GM10248 (cell line): Measurements from ENCODE around the gene CXCL8.
"Not testable (repeated sequence)": the region's sequence is repeated elsewhere in the genome, so short reads cannot be mapped to it uniquely, and the experiment has no call there.

ENCODE experiments used
- CTCF ChIA-PET: fragments of 300-600 bp; sonication (Branson Sonifier 250); formaldehyde crosslinking; extraction: SDS; loops from one replicate; lab custom pipeline; 2021; ENCODE audit warnings: antibody characterized with exemption; lab: Yijun Ruan, JAX
- POLR2A ChIA-PET: fragments of 350-650 bp; sonication (Branson Sonifier 250); formaldehyde crosslinking; extraction: SDS; loops from one replicate; lab custom pipeline; 2020; ENCODE audit warnings: antibody characterized with exemption; lab: Yijun Ruan, JAX
- DNase-seq: peaks from one replicate; pipeline ENCODE4 v3.0.0; 2012; ENCODE audit errors: extremely low spot score
- TF ChIP-seq, protein P1 (sequence below): IDR thresholded peaks from 2 replicates; pipeline ENCODE4 v1.5.1; 2012; ENCODE audit warnings: mild to moderate bottlenecking, low read depth; ENCODE audit errors: extremely low read depth, missing control alignments, control extremely low read depth

Gene CXCL8

GRCh38 chr4:73770917-73771316, 30.5 kb downstream of the CXCL8 start:
- TF ChIP-seq, protein P1, sequence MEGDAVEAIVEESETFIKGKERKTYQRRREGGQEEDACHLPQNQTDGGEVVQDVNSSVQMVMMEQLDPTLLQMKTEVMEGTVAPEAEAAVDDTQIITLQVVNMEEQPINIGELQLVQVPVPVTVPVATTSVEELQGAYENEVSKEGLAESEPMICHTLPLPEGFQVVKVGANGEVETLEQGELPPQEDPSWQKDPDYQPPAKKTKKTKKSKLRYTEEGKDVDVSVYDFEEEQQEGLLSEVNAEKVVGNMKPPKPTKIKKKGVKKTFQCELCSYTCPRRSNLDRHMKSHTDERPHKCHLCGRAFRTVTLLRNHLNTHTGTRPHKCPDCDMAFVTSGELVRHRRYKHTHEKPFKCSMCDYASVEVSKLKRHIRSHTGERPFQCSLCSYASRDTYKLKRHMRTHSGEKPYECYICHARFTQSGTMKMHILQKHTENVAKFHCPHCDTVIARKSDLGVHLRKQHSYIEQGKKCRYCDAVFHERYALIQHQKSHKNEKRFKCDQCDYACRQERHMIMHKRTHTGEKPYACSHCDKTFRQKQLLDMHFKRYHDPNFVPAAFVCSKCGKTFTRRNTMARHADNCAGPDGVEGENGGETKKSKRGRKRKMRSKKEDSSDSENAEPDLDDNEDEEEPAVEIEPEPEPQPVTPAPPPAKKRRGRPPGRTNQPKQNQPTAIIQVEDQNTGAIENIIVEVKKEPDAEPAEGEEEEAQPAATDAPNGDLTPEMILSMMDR = no peak
- ChIA-PET CTCF (interaction anchor here (1.1 to 1.2 kb wide), 2 partner anchors 11 to 97 kb away, joined by 3 to 4 read pairs; no protein-coding TSS in a partner anchor), POLR2A (no interaction called here)
- DNase-seq = no peak

GRCh38 chr4:73772363-73772762, 32.0 kb downstream of the CXCL8 start:
- TF ChIP-seq, protein P1 = no peak
- POLR2A ChIA-PET = no interaction called here
- CTCF ChIA-PET = no interaction called here

GRCh38 chr4:73774406-73774805, 34.0 kb downstream of the CXCL8 start:
- CTCF ChIA-PET, POLR2A ChIA-PET: not testable (repeated sequence)

More at GRCh38 chr4:73772363-73772762, 32.0 kb downstream of the CXCL8 start:
- DNase-seq = no peak

GRCh38 chr4:73776321-73776729, 36.0 kb downstream of the CXCL8 start:
- ChIA-PET CTCF (no interaction called here), POLR2A (no interaction called here)
- TF ChIP-seq, protein P1 = no peak
- DNase-seq = no peak

More at GRCh38 chr4:73774406-73774805, 34.0 kb downstream of the CXCL8 start:
- DNase-seq = not testable (repeated sequence)

GRCh38 chr4:73777612-73778011, 37.2 kb downstream of the CXCL8 start:
- CTCF ChIA-PET = no interaction called here
- TF ChIP-seq, protein P1 = no peak

GRCh38 chr4:73780243-73780642, 39.9 kb downstream of the CXCL8 start:
- no peak for DNase-seq
- TF ChIP-seq, protein P1 = no peak
- ChIA-PET POLR2A (no interaction called here), CTCF (no interaction called here)

More at GRCh38 chr4:73777612-73778011, 37.2 kb downstream of the CXCL8 start:
- POLR2A ChIA-PET = no interaction called here
- DNase-seq = no peak

- CTCF ChIA-PET = no interaction called here
- DNase-seq = no peak
- POLR2A ChIA-PET = no interaction called here
- TF ChIP-seq, protein P1 = no peak
These were observed 40.5 kb downstream of the CXCL8 start for GRCh38 chr4:73780834-73781233.
